GM13977 (cell line): Measurements from ENCODE around the gene CDH13.

Experiments
- DNase-seq: peaks from one replicate; pipeline ENCODE4 v3.0.0; 2012; ENCODE audit warnings: low spot score
- CTCF ChIP-seq: IDR thresholded peaks from 2 replicates; pipeline ENCODE4 v1.5.1; 2012; ENCODE audit warnings: mild to moderate bottlenecking, control low read depth; ENCODE audit not compliant: insufficient read depth; ENCODE audit errors: extremely low read depth, missing control alignments
- in situ Hi-C: fragments of 300-500 bp; cut with MboI; formaldehyde crosslinking; loops from one replicate; pipeline ENCODE4 v1.12.0; 2022; ENCODE audit warnings: low sequenced_read_pairs, low pct_unique_long_range_greater_than_20kb, mixed read lengths, inconsistent platforms; ENCODE audit not compliant: unreplicated experiment

The CDH13 gene

DNA sequence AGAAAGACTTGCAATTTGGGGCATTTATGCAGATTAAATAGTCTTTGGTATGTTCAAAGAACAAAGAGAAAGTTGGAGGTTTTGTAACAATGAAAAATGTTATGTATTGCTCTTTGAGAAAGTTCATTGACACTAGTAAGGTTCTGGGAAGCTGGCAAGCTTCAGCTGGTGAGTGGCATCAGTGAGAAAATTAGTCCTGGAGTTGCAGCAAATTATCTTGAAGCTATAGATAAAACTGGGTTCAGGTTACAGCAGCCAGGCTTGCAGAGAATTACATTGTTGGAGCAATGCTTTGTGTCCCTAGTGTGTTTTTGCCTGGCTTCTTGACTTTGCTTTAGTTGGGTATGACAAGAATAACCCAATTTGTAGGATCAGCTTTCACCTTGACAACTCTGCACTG, 221.2 kb downstream of the CDH13 start:
- no peak for DNase-seq
- in situ Hi-C loops, result no loop called here

GRCh38 chr16:82852388-82853008, 225.7 kb downstream of the CDH13 start:
- DNase-seq, result no peak
- TF ChIP-seq CTCF, result no peak
- in situ Hi-C loops, result no loop called here

More for the DNA sequence above, 221.2 kb downstream of the CDH13 start:
- TF ChIP-seq CTCF, result no peak

DNA sequence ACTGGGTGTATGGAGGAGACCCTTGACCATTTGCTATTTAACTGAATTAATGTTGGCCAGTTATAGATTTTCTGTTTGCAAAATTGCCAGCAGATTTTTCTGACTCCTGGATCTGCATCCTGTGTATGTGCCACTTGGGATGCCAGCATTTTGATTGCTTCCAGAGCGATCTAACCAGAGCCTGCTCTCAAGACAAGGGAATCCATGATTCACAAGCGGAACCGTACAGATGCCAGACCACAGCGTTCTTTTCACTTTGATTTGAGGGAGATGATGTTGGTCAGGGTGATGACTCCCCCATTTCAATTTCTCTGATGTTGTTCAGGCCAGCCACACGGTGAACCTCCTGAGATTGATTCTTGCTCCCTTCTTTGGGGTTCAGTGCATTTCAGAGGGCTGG, 228.7 kb downstream of the CDH13 start:
- no peak for DNase-seq
- in situ Hi-C loops, result no loop called here
- TF ChIP-seq CTCF, result no peak

GRCh38 chr16:82857693-82858365, 231.1 kb downstream of the CDH13 start:
- TF ChIP-seq CTCF, result no peak
- in situ Hi-C loops, result no loop called here
- DNase-seq, result no peak

- in situ Hi-C loops, result no loop called here
- TF ChIP-seq CTCF, result no peak
- DNase-seq, result no peak
These were observed 232.9 kb downstream of the CDH13 start for GRCh38 chr16:82859662-82860061.

DNA sequence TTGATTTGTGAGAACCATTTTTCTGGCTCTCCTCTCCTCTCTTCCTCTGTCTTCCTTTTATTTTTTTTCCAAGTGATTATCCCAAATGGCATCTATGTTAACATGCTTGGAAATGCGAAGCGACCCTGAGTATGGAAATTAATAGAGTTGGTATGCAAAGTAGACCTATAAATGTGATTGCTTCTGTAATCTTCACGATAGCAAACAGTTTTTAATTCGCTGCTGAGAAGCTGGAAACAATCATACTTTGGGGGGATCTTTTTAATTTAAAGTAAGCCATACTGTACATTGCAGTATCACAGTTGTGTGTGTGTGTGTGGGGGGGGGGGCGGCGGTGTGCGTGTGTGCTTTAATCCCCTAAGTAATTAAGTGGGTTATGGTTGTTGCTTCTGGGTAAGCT, 233.3 kb downstream of the CDH13 start:
- no peak for DNase-seq
- in situ Hi-C loops, result no loop called here
- TF ChIP-seq CTCF, result no peak
